Measurements from ENCODE around the gene IMMP2L.

IMMP2L gene

GRCh38 chr7:111400088-111400487, 162.2 kb downstream of the IMMP2L start:
- no peak overlapping the region for H3K4me3 ChIP-seq (replicated peaks; ENCODE audit: low read depth, low read length)
- no peak for TF ChIP-seq CTCF (IDR thresholded peaks at IDR 0.05; ENCODE audit: low read length, missing control alignments)
- DNase-seq (ENCODE audit: low read depth) = no peak

DNA sequence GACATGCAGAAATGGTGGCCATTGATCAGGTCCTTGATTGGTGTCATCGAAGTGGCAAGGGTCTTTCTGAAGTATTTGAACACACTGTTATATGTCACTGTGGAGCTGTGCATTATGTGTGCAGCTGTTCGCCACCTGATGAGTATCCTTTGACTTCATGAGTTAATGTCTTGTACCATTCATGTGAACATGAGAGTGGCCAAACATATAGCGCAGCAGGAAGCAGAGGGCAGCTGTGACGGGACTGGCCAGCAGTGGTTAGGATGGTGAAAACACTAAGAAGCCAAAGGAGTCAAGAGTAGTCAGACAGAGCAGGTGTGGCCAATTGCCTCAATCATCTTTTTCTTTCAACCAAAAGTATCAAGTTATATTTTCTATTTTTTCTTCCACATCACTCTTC, 167.4 kb downstream of the IMMP2L start:
- no peak for DNase-seq (ENCODE audit: low read depth)
- no peak overlapping the region for H3K4me3 ChIP-seq (replicated peaks; ENCODE audit: low read depth, low read length)
- TF ChIP-seq CTCF (IDR thresholded peaks at IDR 0.05; ENCODE audit: low read length, missing control alignments) = no peak

- no peak overlapping the region for H3K4me3 ChIP-seq (replicated peaks; ENCODE audit: low read depth, low read length)
- TF ChIP-seq CTCF (IDR thresholded peaks at IDR 0.05; ENCODE audit: low read length, missing control alignments) = no peak
- DNase-seq (ENCODE audit: low read depth) = peak; percentile 85
Observed at GRCh38 chr7:111393011-111393754, 169.1 kb downstream of the IMMP2L start.

DNA sequence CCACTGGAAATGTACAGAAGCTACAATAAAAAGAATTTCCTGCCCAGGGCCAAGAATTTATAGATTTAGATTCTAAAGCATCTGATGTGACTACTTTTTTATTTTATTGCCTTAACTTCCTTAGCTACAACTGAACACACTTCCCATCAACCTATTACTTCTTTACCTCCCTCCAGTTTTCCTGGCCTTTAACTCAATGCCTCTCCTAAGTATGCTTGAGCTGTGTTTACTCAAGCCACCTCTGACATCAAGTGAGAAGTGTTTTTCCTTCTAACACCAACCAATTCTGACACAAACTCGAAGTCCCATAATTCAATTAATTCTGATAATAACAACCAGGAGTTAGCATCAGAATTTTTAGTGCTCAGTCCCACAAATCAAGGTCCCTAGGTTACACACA, 170.0 kb downstream of the IMMP2L start:
- TF ChIP-seq CTCF (IDR thresholded peaks at IDR 0.05; ENCODE audit: low read length, missing control alignments) = no peak
- no peak for DNase-seq (ENCODE audit: low read depth)
- no peak overlapping the region for H3K4me3 ChIP-seq (replicated peaks; ENCODE audit: low read depth, low read length)

- H3K4me3 ChIP-seq (replicated peaks; ENCODE audit: low read depth, low read length) = no peak overlapping the region
- no peak for TF ChIP-seq CTCF (IDR thresholded peaks at IDR 0.05; ENCODE audit: low read length, missing control alignments)
- DNase-seq (ENCODE audit: low read depth) = no peak
Observed at GRCh38 chr7:111390000-111390399, 172.3 kb downstream of the IMMP2L start.

- no peak overlapping the region for H3K4me3 ChIP-seq (replicated peaks; ENCODE audit: low read depth, low read length)
- no peak for DNase-seq (ENCODE audit: low read depth)
- TF ChIP-seq CTCF (IDR thresholded peaks at IDR 0.05; ENCODE audit: low read length, missing control alignments) = no peak
Observed at GRCh38 chr7:111388912-111389311, 173.4 kb downstream of the IMMP2L start.

GRCh38 chr7:111388016-111388415, 174.3 kb downstream of the IMMP2L start:
- no peak for DNase-seq (ENCODE audit: low read depth)
- no peak for TF ChIP-seq CTCF (IDR thresholded peaks at IDR 0.05; ENCODE audit: low read length, missing control alignments)
- H3K4me3 ChIP-seq (replicated peaks; ENCODE audit: low read depth, low read length) = no peak overlapping the region

All from fibroblast of pulmonary artery (primary cell).